ENCODE measurements around the gene ENO2.

Gene ENO2

GRCh38 chr12:6932766-6933165 is 18.4 kb downstream of the ENO2 start:
- peak; percentile 45 for DNase-seq (ENCODE audit: low spot score)

- no peak for DNase-seq (ENCODE audit: low spot score)
Measured at GRCh38 chr12:6934110-6934509, 19.7 kb downstream of the ENO2 start.

GRCh38 chr12:6935371-6936193 is 21.2 kb downstream of the ENO2 start:
- no peak for DNase-seq (ENCODE audit: low spot score)

- no peak for DNase-seq (ENCODE audit: low spot score)
Measured at GRCh38 chr12:6936194-6936635, 21.8 kb downstream of the ENO2 start.

GRCh38 chr12:6936636-6937480 is 22.5 kb downstream of the ENO2 start:
- no peak for DNase-seq (ENCODE audit: low spot score)

GRCh38 chr12:6937481-6938352 is 23.3 kb downstream of the ENO2 start:
- DNase-seq (ENCODE audit: low spot score) = peak; percentile 95

GRCh38 chr12:6938353-6939190 is 24.2 kb downstream of the ENO2 start:
- DNase-seq (ENCODE audit: low spot score) = no peak

GRCh38 chr12:6939191-6939540 is 24.8 kb downstream of the ENO2 start:
- no peak for DNase-seq (ENCODE audit: low spot score)

GRCh38 chr12:6941267-6941666 is 26.9 kb downstream of the ENO2 start:
- no peak for DNase-seq (ENCODE audit: low spot score)

GRCh38 chr12:6941782-6942181 is 27.4 kb downstream of the ENO2 start:
- no peak for DNase-seq (ENCODE audit: low spot score)

- no peak for DNase-seq (ENCODE audit: low spot score)
Measured at GRCh38 chr12:6942331-6942665, 27.9 kb downstream of the ENO2 start.

GRCh38 chr12:6943389-6943721 is 29.0 kb downstream of the ENO2 start:
- peak; percentile 92 for DNase-seq (ENCODE audit: low spot score)

- peak; percentile 84 for DNase-seq (ENCODE audit: low spot score)
Measured at GRCh38 chr12:6943722-6944380, 29.5 kb downstream of the ENO2 start, which contains the start of the genes C12orf57 and RNU7-1. Gene C12orf57 (plus strand): TSS chr12:6944022. CDS start chr12:6944122, 100 bp downstream. Gene RNU7-1 (plus strand): TSS chr12:6943816.

GRCh38 chr12:6944381-6945186 is 30.2 kb downstream of the ENO2 start:
- peak; percentile 90 for DNase-seq (ENCODE audit: low spot score)

GRCh38 chr12:6945613-6946012 is 31.2 kb downstream of the ENO2 start:
- DNase-seq (ENCODE audit: low spot score) = no peak

- DNase-seq (ENCODE audit: low spot score) = peak; percentile 60
Measured at GRCh38 chr12:6946033-6946919, 31.9 kb downstream of the ENO2 start.

- DNase-seq (ENCODE audit: low spot score) = no peak
Measured at GRCh38 chr12:6946920-6947374, 32.6 kb downstream of the ENO2 start.

- DNase-seq (ENCODE audit: low spot score) = no peak
Measured at GRCh38 chr12:6947615-6948014, 33.2 kb downstream of the ENO2 start.

All from CD4-positive, alpha-beta T cell treated with Interleukin-2 at 100 ng/mL for 4 hours (primary cell).